Sigmoid colon (tissue), 4 donors: ENCODE data around the gene SIDT2.

Experiments
- EP300 ChIP-seq, 4 donors: sonication (generic); formaldehyde crosslinking; IDR thresholded peaks; one replicate each; pipeline ENCODE4 v1.6.1; 2017; ENCODE audit warnings: antibody characterized with exemption in 4 of 4
- POLR2AphosphoS5 ChIP-seq, 4 donors: sonication (generic); formaldehyde crosslinking; IDR thresholded peaks; one replicate each; pipeline ENCODE4 v1.6.1; 2017; ENCODE audit warnings: antibody characterized with exemption in 4 of 4
- TF ChIP-seq, protein P1 (sequence below), 4 experiments: fragments of 450-650 bp in 3 of 4; fragments of 200-600 bp in 1 of 4; IDR thresholded peaks; one replicate each; pipeline ENCODE4 v1.5.1; 2016 to 2019; ENCODE audit warnings: antibody characterized with exemption in 4 of 4, mild to moderate bottlenecking in 3 of 4, moderate library complexity in 2 of 4

DNA sequence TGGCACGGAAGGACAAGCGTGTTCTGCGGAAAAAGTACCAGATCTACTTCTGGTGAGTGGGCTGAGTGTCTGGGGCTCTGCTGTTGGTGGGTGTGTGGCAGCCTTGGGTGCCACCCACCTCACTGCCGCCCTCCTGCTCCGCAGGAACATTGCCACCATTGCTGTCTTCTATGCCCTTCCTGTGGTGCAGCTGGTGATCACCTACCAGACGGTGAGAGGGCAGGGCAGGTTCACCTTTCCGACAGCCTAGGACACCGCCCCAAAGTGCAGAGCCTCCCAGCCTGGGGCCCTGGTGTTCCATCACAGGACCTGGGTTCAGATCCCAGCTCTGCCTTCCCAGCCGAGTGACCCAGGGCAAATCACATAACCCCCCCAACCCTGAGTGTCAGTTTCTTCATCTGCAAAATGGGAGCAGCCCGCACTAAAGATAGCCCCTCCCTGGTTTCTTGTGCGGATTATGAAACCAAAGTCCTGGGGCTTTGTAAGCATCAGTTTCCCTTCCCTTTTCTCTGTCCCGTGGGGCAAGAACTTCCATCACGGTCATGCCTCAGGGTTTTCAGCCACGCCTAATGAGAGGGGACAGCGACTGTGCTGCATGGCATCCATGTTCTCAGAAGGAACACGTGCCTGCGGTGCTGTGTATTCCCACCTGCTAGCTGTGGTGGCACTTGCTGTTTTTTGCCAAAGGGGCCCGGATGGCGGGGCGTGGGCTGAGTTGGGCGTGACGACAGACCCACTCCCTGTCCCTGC is 10.8 kb downstream of the SIDT2 start:
- TF ChIP-seq, protein P1, sequence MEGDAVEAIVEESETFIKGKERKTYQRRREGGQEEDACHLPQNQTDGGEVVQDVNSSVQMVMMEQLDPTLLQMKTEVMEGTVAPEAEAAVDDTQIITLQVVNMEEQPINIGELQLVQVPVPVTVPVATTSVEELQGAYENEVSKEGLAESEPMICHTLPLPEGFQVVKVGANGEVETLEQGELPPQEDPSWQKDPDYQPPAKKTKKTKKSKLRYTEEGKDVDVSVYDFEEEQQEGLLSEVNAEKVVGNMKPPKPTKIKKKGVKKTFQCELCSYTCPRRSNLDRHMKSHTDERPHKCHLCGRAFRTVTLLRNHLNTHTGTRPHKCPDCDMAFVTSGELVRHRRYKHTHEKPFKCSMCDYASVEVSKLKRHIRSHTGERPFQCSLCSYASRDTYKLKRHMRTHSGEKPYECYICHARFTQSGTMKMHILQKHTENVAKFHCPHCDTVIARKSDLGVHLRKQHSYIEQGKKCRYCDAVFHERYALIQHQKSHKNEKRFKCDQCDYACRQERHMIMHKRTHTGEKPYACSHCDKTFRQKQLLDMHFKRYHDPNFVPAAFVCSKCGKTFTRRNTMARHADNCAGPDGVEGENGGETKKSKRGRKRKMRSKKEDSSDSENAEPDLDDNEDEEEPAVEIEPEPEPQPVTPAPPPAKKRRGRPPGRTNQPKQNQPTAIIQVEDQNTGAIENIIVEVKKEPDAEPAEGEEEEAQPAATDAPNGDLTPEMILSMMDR (IDR thresholded peaks at IDR 0.05), result no peak
- peak in 1 of 4 donors; percentile 6 for TF ChIP-seq POLR2AphosphoS5 (IDR thresholded peaks at IDR 0.05)
- TF ChIP-seq EP300 (IDR thresholded peaks at IDR 0.05), result no peak
